ENCODE data around the gene MAL. TPM values are rescaled to one million over a fixed set of nuclear protein-coding genes. Genes with fewer than 3 reads are reported as not detected.

Gene MAL
- total RNA-seq, 1 donor: not detected

- no peak overlapping the region for H3K27ac ChIP-seq (ENCODE audit: low read depth, low read length)
- no peak for DNase-seq (ENCODE audit: insufficient read length, low spot score, missing footprints)
- TF ChIP-seq, protein P1, sequence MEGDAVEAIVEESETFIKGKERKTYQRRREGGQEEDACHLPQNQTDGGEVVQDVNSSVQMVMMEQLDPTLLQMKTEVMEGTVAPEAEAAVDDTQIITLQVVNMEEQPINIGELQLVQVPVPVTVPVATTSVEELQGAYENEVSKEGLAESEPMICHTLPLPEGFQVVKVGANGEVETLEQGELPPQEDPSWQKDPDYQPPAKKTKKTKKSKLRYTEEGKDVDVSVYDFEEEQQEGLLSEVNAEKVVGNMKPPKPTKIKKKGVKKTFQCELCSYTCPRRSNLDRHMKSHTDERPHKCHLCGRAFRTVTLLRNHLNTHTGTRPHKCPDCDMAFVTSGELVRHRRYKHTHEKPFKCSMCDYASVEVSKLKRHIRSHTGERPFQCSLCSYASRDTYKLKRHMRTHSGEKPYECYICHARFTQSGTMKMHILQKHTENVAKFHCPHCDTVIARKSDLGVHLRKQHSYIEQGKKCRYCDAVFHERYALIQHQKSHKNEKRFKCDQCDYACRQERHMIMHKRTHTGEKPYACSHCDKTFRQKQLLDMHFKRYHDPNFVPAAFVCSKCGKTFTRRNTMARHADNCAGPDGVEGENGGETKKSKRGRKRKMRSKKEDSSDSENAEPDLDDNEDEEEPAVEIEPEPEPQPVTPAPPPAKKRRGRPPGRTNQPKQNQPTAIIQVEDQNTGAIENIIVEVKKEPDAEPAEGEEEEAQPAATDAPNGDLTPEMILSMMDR (IDR thresholded peaks at IDR 0.05; ENCODE audit: extremely low read depth, low read depth, low read length): no peak
These were observed 74.4 kb downstream of the MAL start for GRCh38 chr2:95099910-95100309.

More at GRCh38 chr2:95099910-95100309, 74.4 kb downstream of the MAL start:
- Histone ChIP-seq H3K4me3 (ENCODE audit: insufficient read depth, low read length) (no peak overlapping the region), H3K4me2 (ENCODE audit: insufficient read depth, low read length) (no peak overlapping the region), H3K9me3 (ENCODE audit: low read depth, low read length) (no peaks in the 10 kb centered on the region), H3K27me3 (ENCODE audit: insufficient read depth, low read length) (no peaks in the 10 kb centered on the region), H2AFZ (ENCODE audit: low read length) (no peak overlapping the region), H3K79me2 (ENCODE audit: insufficient read depth, low read length) (peaks cover 4% of the 10 kb centered on the region), H4K20me1 (ENCODE audit: insufficient read depth, low read length) (no peaks in the 10 kb centered on the region), H3K4me1 (ENCODE audit: insufficient read depth, low read length) (no peaks in the 10 kb centered on the region), H3K36me3 (ENCODE audit: insufficient read depth, low read length) (peaks cover 58% of the 10 kb centered on the region)

Small RNA genes within 50 kb of the gene (small RNA-seq; reads per million reads assigned to genes)
- not detected for gene RN7SL575P

Other genes starting within 250 kb of the MAL start
- not detected in 2 replicates for gene TEKT4, start 154.3 kb upstream of the MAL start, total RNA-seq
- gene MRPS5, start 96.1 kb downstream of the MAL start, total RNA-seq: 27.1 and 29.2 TPM in 2 replicates
- 14.5 and 15.6 TPM in 2 replicates for gene ZNF514, start 134.1 kb downstream of the MAL start, total RNA-seq
- 10.9 TPM in 2 replicates for gene ZNF2, start 140.1 kb downstream of the MAL start, total RNA-seq
- 6.2 and 6.5 TPM in 2 replicates for gene ZNF892, start 181.8 kb downstream of the MAL start, total RNA-seq
- gene PROM2, start 248.7 kb downstream of the MAL start, total RNA-seq: 0.29 and 0.36 TPM in 2 replicates